Activated CD8-positive, alpha-beta memory T cell treated with anti-CD3 and anti-CD28 coated beads for 36 hours (primary cell): Measurements from ENCODE around the gene LIN28B. TPM values are rescaled to one million over a fixed set of nuclear protein-coding genes. Genes with fewer than 3 reads are reported as not detected.

ENCODE experiments used
- total RNA-seq, 2 experiments: library from RNA; stranded (reverse); gene quantifications; one replicate each; pipeline ENCODE4 v1.2.3, GENCODE V29; 2021

The LIN28B gene
- total RNA-seq, 2 experiments from 2014 or later, result not detected

Other genes with a start within 250 kb of the LIN28B start
- gene HACE1, start 97.2 kb upstream of the LIN28B start, total RNA-seq, result 10 to 100 TPM; 12.0 to 12.5 TPM
- gene POPDC3, start 222.9 kb downstream of the LIN28B start, total RNA-seq, result not detected